ENCODE results near the gene RIMBP2.

DNA sequence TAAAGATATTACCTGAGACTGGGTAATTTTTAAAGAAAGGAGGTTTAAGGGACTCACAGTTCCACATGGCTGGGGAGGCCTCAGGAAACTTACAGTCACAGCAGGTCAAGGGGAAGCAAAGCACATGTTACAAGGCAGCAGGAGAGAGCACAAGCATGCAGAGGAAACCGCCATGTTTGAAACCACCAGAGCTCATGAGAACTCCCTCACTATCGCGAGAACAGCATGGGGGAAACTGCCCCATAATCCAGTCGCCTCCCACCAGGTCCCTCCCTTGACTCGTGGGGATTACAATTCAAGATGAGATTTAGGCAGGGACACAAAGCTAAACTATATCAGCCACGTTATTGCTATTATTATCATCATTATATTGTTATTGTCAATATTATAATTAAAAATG is 138.7 kb downstream of the RIMBP2 start:
- TF ChIP-seq FOXK1 (CRISPR knock-in tag; IDR thresholded peaks at IDR 0.05; ENCODE audit: borderline replicate concordance) (no peak), SNRNP70 (optimal IDR thresholded peaks at IDR 0.05; ENCODE audit: low read depth, low read length) (no peak)
- TF ChIP-seq, protein P1, sequence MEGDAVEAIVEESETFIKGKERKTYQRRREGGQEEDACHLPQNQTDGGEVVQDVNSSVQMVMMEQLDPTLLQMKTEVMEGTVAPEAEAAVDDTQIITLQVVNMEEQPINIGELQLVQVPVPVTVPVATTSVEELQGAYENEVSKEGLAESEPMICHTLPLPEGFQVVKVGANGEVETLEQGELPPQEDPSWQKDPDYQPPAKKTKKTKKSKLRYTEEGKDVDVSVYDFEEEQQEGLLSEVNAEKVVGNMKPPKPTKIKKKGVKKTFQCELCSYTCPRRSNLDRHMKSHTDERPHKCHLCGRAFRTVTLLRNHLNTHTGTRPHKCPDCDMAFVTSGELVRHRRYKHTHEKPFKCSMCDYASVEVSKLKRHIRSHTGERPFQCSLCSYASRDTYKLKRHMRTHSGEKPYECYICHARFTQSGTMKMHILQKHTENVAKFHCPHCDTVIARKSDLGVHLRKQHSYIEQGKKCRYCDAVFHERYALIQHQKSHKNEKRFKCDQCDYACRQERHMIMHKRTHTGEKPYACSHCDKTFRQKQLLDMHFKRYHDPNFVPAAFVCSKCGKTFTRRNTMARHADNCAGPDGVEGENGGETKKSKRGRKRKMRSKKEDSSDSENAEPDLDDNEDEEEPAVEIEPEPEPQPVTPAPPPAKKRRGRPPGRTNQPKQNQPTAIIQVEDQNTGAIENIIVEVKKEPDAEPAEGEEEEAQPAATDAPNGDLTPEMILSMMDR (IDR thresholded peaks at IDR 0.05 in 2 of 3, conservative IDR thresholded peaks at IDR 0.05 in 1 of 3; ENCODE audit: insufficient read depth in 2 of 3, low read depth in 1 of 3, low read length in 3 of 3): no peak

All from K562 (cell line).